Measurements from ENCODE around the gene SEMA6D.

Gene SEMA6D

GRCh38 chr15:47744973-47745372 lies 27.7 kb downstream of the SEMA6D start:
- H3K27me3 ChIP-seq (ENCODE audit: control insufficient read depth, low read length): no peaks in the 10 kb centered on the region
- no peaks in the 10 kb centered on the region for H3K9me3 ChIP-seq (ENCODE audit: control insufficient read depth, insufficient read depth, low read length)
- H3K4me1 ChIP-seq (ENCODE audit: control insufficient read depth, low read length): peaks cover 4% of the 10 kb centered on the region; the same call in 1 of the 2 replicates
- no peaks in the 10 kb centered on the region for H3K9me2 ChIP-seq (replicated peaks; ENCODE audit: control insufficient read depth, low read length)
- no peak overlapping the region for H3K4me3 ChIP-seq (ENCODE audit: low read length)
- no peak overlapping the region for H3K4me2 ChIP-seq (ENCODE audit: low read length)
- H3K36me3 ChIP-seq (ENCODE audit: control insufficient read depth, low read length): no peaks in the 10 kb centered on the region
- H3K27ac ChIP-seq (ENCODE audit: low read depth, low read length): no peak overlapping the region
- H3K79me2 ChIP-seq (ENCODE audit: control insufficient read depth, low read length): no peaks in the 10 kb centered on the region
- H4K20me1 ChIP-seq (ENCODE audit: control insufficient read depth, insufficient read depth, low read depth, low read length): no peaks in the 10 kb centered on the region
- TF ChIP-seq CTCF (IDR thresholded peaks at IDR 0.05; ENCODE audit: low read depth, low read length, poor library complexity, severe bottlenecking): no peak
- TF ChIP-seq EZH2phosphoT487 (IDR thresholded peaks at IDR 0.05; ENCODE audit: borderline replicate concordance, low read length): no peak
- no peaks in the 10 kb centered on the region for H3F3A ChIP-seq (ENCODE audit: control insufficient read depth, insufficient read depth)

GRCh38 chr15:47746516-47746915 lies 29.2 kb downstream of the SEMA6D start:
- H3K36me3 ChIP-seq (ENCODE audit: control insufficient read depth, low read length): no peaks in the 10 kb centered on the region
- H3K9me2 ChIP-seq (replicated peaks; ENCODE audit: control insufficient read depth, low read length): no peaks in the 10 kb centered on the region
- H3K27ac ChIP-seq (ENCODE audit: low read depth, low read length): no peak overlapping the region
- no peaks in the 10 kb centered on the region for H3K9me3 ChIP-seq (ENCODE audit: control insufficient read depth, insufficient read depth, low read length)
- no peaks in the 10 kb centered on the region for H4K20me1 ChIP-seq (ENCODE audit: control insufficient read depth, insufficient read depth, low read depth, low read length)
- no peaks in the 10 kb centered on the region for H3F3A ChIP-seq (ENCODE audit: control insufficient read depth, insufficient read depth)
- TF ChIP-seq EZH2phosphoT487 (IDR thresholded peaks at IDR 0.05; ENCODE audit: borderline replicate concordance, low read length) (no peak), CTCF (IDR thresholded peaks at IDR 0.05; ENCODE audit: low read depth, low read length, poor library complexity, severe bottlenecking) (no peak)
- H3K4me3 ChIP-seq (ENCODE audit: low read length): no peak overlapping the region
- no peak overlapping the region for H3K4me2 ChIP-seq (ENCODE audit: low read length)
- no peaks in the 10 kb centered on the region for H3K79me2 ChIP-seq (ENCODE audit: control insufficient read depth, low read length)
- no peaks in the 10 kb centered on the region for H3K27me3 ChIP-seq (ENCODE audit: control insufficient read depth, low read length)
- H3K4me1 ChIP-seq (ENCODE audit: control insufficient read depth, low read length): no peaks in the 10 kb centered on the region

GRCh38 chr15:47750030-47750739 lies 32.9 kb downstream of the SEMA6D start:
- Histone ChIP-seq H3K79me2 (ENCODE audit: control insufficient read depth, low read length) (no peaks in the 10 kb centered on the region), H3K9me2 (replicated peaks; ENCODE audit: control insufficient read depth, low read length) (no peaks in the 10 kb centered on the region), H3K4me3 (ENCODE audit: low read length) (no peak overlapping the region), H3K4me2 (ENCODE audit: low read length) (no peak overlapping the region), H3K36me3 (ENCODE audit: control insufficient read depth, low read length) (no peaks in the 10 kb centered on the region), H3K9me3 (ENCODE audit: control insufficient read depth, insufficient read depth, low read length) (peaks cover under 1% of the 10 kb centered on the region; the same call in 1 of the 2 replicates), H4K20me1 (ENCODE audit: control insufficient read depth, insufficient read depth, low read depth, low read length) (no peaks in the 10 kb centered on the region), H3K4me1 (ENCODE audit: control insufficient read depth, low read length) (no peaks in the 10 kb centered on the region), H3F3A (ENCODE audit: control insufficient read depth, insufficient read depth) (no peaks in the 10 kb centered on the region), H3K27ac (ENCODE audit: low read depth, low read length) (no peak overlapping the region), H3K27me3 (ENCODE audit: control insufficient read depth, low read length) (no peaks in the 10 kb centered on the region)
- TF ChIP-seq EZH2phosphoT487 (IDR thresholded peaks at IDR 0.05; ENCODE audit: borderline replicate concordance, low read length) (no peak), CTCF (IDR thresholded peaks at IDR 0.05; ENCODE audit: low read depth, low read length, poor library complexity, severe bottlenecking) (no peak)
